HG03045 (cell line): Measurements from ENCODE around the gene TEAD2.

Experiments used
- ATAC-seq: cut with Tn5 transposase; IDR thresholded peaks from one replicate; pipeline ENCODE4 v1.9.1; 2021; ENCODE audit warnings: mild to moderate bottlenecking, moderate library complexity; ENCODE audit not compliant: unreplicated experiment

The TEAD2 gene

GRCh38 chr19:49294401-49294800, 67.8 kb downstream of the TEAD2 start:
- ATAC-seq: no peak
